Liver (tissue), 3 donors: ENCODE measurements around the gene AHSA1.

ENCODE experiments used
- FOXA1 ChIP-seq: IDR thresholded peaks from 2 replicates; pipeline ENCODE4 v1.6.1; 2016; ENCODE audit warnings: antibody characterized with exemption
- GABPA ChIP-seq, 2 donors: IDR thresholded peaks in 1 of 2; conservative IDR thresholded peaks in 1 of 2; 2 replicates each; pipeline ENCODE4 v1.6.1; 2016; ENCODE audit warnings: antibody characterized with exemption in 2 of 2, mild to moderate bottlenecking in 1 of 2, moderate library complexity in 1 of 2
- HNF4A ChIP-seq, 2 donors: conservative IDR thresholded peaks; 2 replicates each; pipeline ENCODE4 v1.6.1; 2016; ENCODE audit warnings: antibody characterized with exemption in 2 of 2, mild to moderate bottlenecking in 2 of 2
- JUND ChIP-seq, 2 donors: IDR thresholded peaks; 2 replicates each; pipeline ENCODE4 v1.6.1; 2016; ENCODE audit warnings: antibody characterized with exemption in 2 of 2
- NR2F2 ChIP-seq: IDR thresholded peaks from 2 replicates; pipeline ENCODE4 v1.6.1; 2016; ENCODE audit warnings: antibody characterized with exemption
- RXRA ChIP-seq, 2 donors: IDR thresholded peaks; 2 replicates each; pipeline ENCODE4 v1.6.1; 2017 to 2018; ENCODE audit warnings: antibody characterized with exemption in 2 of 2, mild to moderate bottlenecking in 1 of 2
- SP1 ChIP-seq: IDR thresholded peaks from 2 replicates; pipeline ENCODE4 v1.6.1; 2018; ENCODE audit warnings: antibody characterized with exemption, mild to moderate bottlenecking
- TAF1 ChIP-seq: conservative IDR thresholded peaks from 2 replicates; pipeline ENCODE4 v1.6.1; 2016; ENCODE audit warnings: antibody characterized with exemption, mild to moderate bottlenecking
- YY1 ChIP-seq: IDR thresholded peaks from 2 replicates; pipeline ENCODE4 v1.6.1; 2016; ENCODE audit warnings: antibody characterized with exemption, mild to moderate bottlenecking
- TF ChIP-seq, protein P1 (sequence below): fragments of 150-350 bp; IDR thresholded peaks from 2 replicates; pipeline ENCODE4 v1.5.1; 2017; ENCODE audit warnings: improper control_type of control experiment, low read depth, low read length; ENCODE audit not compliant: missing input control
- TF ChIP-seq, protein P2 (sequence below): IDR thresholded peaks from 2 replicates; pipeline ENCODE4 v1.6.1; 2016; ENCODE audit warnings: antibody characterized with exemption
- TF ChIP-seq, protein P3 (sequence below): IDR thresholded peaks from 2 replicates; pipeline ENCODE4 v1.6.1; 2016; ENCODE audit warnings: antibody characterized with exemption, mild to moderate bottlenecking
- TF ChIP-seq, protein P4 (sequence below): IDR thresholded peaks from 2 replicates; pipeline ENCODE4 v1.6.1; 2016; ENCODE audit warnings: antibody characterized with exemption
- TF ChIP-seq, protein P5 (sequence below): IDR thresholded peaks from 2 replicates; pipeline ENCODE4 v1.6.1; 2016; ENCODE audit warnings: antibody characterized with exemption
- donor health status: healthy.
- donor health status: healthy.

DNA sequence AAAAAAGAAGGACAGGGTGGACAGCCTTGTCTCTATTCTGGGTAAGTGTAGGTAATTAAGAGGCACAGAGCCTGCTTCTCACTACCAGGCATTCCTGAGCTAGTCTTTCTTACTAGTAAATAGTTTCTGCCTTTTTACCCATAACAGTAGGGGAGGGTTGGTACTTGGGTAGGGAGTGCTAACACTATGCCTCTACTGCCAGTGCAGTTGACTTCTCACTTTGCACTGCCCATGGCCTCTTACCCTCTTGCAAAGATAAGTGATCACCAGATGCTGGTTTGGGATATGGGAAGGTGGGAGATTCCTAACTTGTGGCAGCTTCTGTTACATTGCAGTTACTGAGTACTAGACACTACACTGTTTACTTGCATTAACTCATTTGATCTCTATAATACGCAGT, 11.6 kb downstream of the AHSA1 start:
- TF ChIP-seq, protein P1, sequence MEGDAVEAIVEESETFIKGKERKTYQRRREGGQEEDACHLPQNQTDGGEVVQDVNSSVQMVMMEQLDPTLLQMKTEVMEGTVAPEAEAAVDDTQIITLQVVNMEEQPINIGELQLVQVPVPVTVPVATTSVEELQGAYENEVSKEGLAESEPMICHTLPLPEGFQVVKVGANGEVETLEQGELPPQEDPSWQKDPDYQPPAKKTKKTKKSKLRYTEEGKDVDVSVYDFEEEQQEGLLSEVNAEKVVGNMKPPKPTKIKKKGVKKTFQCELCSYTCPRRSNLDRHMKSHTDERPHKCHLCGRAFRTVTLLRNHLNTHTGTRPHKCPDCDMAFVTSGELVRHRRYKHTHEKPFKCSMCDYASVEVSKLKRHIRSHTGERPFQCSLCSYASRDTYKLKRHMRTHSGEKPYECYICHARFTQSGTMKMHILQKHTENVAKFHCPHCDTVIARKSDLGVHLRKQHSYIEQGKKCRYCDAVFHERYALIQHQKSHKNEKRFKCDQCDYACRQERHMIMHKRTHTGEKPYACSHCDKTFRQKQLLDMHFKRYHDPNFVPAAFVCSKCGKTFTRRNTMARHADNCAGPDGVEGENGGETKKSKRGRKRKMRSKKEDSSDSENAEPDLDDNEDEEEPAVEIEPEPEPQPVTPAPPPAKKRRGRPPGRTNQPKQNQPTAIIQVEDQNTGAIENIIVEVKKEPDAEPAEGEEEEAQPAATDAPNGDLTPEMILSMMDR = no peak
- TF ChIP-seq NR2F2 = no peak
- TF ChIP-seq, protein P2, sequence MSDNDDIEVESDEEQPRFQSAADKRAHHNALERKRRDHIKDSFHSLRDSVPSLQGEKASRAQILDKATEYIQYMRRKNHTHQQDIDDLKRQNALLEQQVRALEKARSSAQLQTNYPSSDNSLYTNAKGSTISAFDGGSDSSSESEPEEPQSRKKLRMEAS = no peak
- no peak for TF ChIP-seq TAF1
- no peak for TF ChIP-seq GABPA (IDR thresholded peaks at IDR 0.05 in 1 of 2, conservative IDR thresholded peaks at IDR 0.05 in 1 of 2)
- no peak for TF ChIP-seq RXRA (IDR thresholded peaks at IDR 0.05)
- no peak for TF ChIP-seq HNF4A (conservative IDR thresholded peaks at IDR 0.05)
- TF ChIP-seq SP1 = no peak
- TF ChIP-seq, protein P3, sequence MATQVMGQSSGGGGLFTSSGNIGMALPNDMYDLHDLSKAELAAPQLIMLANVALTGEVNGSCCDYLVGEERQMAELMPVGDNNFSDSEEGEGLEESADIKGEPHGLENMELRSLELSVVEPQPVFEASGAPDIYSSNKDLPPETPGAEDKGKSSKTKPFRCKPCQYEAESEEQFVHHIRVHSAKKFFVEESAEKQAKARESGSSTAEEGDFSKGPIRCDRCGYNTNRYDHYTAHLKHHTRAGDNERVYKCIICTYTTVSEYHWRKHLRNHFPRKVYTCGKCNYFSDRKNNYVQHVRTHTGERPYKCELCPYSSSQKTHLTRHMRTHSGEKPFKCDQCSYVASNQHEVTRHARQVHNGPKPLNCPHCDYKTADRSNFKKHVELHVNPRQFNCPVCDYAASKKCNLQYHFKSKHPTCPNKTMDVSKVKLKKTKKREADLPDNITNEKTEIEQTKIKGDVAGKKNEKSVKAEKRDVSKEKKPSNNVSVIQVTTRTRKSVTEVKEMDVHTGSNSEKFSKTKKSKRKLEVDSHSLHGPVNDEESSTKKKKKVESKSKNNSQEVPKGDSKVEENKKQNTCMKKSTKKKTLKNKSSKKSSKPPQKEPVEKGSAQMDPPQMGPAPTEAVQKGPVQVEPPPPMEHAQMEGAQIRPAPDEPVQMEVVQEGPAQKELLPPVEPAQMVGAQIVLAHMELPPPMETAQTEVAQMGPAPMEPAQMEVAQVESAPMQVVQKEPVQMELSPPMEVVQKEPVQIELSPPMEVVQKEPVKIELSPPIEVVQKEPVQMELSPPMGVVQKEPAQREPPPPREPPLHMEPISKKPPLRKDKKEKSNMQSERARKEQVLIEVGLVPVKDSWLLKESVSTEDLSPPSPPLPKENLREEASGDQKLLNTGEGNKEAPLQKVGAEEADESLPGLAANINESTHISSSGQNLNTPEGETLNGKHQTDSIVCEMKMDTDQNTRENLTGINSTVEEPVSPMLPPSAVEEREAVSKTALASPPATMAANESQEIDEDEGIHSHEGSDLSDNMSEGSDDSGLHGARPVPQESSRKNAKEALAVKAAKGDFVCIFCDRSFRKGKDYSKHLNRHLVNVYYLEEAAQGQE = no peak
- no peak for TF ChIP-seq YY1
- no peak for TF ChIP-seq JUND (IDR thresholded peaks at IDR 0.05)
- TF ChIP-seq, protein P4, sequence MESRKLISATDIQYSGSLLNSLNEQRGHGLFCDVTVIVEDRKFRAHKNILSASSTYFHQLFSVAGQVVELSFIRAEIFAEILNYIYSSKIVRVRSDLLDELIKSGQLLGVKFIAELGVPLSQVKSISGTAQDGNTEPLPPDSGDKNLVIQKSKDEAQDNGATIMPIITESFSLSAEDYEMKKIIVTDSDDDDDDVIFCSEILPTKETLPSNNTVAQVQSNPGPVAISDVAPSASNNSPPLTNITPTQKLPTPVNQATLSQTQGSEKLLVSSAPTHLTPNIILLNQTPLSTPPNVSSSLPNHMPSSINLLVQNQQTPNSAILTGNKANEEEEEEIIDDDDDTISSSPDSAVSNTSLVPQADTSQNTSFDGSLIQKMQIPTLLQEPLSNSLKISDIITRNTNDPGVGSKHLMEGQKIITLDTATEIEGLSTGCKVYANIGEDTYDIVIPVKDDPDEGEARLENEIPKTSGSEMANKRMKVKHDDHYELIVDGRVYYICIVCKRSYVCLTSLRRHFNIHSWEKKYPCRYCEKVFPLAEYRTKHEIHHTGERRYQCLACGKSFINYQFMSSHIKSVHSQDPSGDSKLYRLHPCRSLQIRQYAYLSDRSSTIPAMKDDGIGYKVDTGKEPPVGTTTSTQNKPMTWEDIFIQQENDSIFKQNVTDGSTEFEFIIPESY = no peak
- TF ChIP-seq FOXA1 = no peak
- TF ChIP-seq, protein P5, sequence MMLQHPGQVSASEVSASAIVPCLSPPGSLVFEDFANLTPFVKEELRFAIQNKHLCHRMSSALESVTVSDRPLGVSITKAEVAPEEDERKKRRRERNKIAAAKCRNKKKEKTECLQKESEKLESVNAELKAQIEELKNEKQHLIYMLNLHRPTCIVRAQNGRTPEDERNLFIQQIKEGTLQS = no peak
